Adipose tissue (tissue), 3 donors: ENCODE results near the gene GLOD4. TPM values are rescaled to one million over a fixed set of nuclear protein-coding genes. Genes with fewer than 3 reads are reported as not detected.

Experiments
- H3K27ac ChIP-seq: one replicate; pipeline ENCODE4 v1.5.1; 2013; ENCODE audit warnings: low read depth, low read length
- WGBS, 3 donors: extraction: QIAGEN DNeasy Blood & Tissue Kit; methylation state at CpG; one replicate each; pipeline ENCODE4 v1.1.7; 2013; 5-methylcytosine and 5-hydroxymethylcytosine counted together
- polyA plus RNA-seq, 3 donors: library from polyadenylated mRNA; stranded (reverse); fragments of 200-250 nt; gene quantifications; one replicate each; pipeline ENCODE4 v1.2.3, GENCODE V29; 2013
- donor health status: healthy with polysubstance abuse.
- donor health status: Bipolar disorder and iron deficiency.
- donor health status: healthy.

GLOD4 gene
- polyA plus RNA-seq, 3 donors = 22.4 to 33.0 (median 27.0) TPM

- no peak overlapping the region for H3K27ac ChIP-seq
- 85 to 96% (median 95%) methylated on average over 5 of the region's 5 CpGs for WGBS, 3 donors
These were observed 53.2 kb downstream of the GLOD4 start for GRCh38 chr17:728911-729310.

- no peak overlapping the region for H3K27ac ChIP-seq
- WGBS, 3 donors = 41 to 68% (median 68%) methylated on average over 20 of the region's 20 CpGs
These were observed 55.7 kb downstream of the GLOD4 start for GRCh38 chr17:726271-726919.

GRCh38 chr17:725746-726145, 56.3 kb downstream of the GLOD4 start:
- WGBS, 3 donors = 62 to 81% (median 77%) methylated on average over 11 to 12 of the region's 12 CpGs
- no peak overlapping the region for H3K27ac ChIP-seq

DNA sequence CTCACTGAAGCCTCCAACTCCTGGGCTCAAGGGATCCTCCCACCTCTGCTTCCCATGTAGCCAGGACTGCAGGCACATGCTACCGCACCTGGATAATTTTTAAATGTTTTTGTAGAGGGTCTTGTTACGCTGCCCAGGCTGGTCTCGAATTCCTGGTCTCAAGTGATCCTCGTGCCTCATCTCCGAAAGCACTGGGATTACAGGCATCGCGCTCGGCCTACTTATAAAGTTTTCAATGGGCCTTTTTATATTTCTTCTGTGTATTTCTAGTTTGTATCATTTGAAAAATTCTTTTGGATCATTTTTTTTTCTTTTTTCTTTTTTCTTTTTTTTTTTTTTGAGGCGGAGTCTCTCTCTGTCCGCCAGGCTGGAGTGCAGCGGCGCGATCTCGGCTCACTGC, 57.0 kb downstream of the GLOD4 start:
- 91 to 97% (median 93%) methylated on average over 14 of the region's 14 CpGs for WGBS, 3 donors
- no peak overlapping the region for H3K27ac ChIP-seq

- H3K27ac ChIP-seq = no peak overlapping the region
- WGBS, 3 donors = 68 to 87% (median 86%) methylated on average over 5 of the region's 5 CpGs
These were observed 60.5 kb downstream of the GLOD4 start for GRCh38 chr17:721540-721937.

GRCh38 chr17:720706-721539, 61.2 kb downstream of the GLOD4 start:
- no peak overlapping the region for H3K27ac ChIP-seq

GRCh38 chr17:718075-718474, 64.0 kb downstream of the GLOD4 start:
- 76 to 97% (median 94%) methylated on average over 5 of the region's 5 CpGs for WGBS, 3 donors
- no peak overlapping the region for H3K27ac ChIP-seq

More at GRCh38 chr17:720706-721539, 61.2 kb downstream of the GLOD4 start:
- WGBS, 3 donors = 77 to 88% (median 79%) methylated on average over 13 of the region's 13 CpGs

Other genes with a start within 250 kb of the GLOD4 start
- 1 to 10 TPM; 4.9 to 9.0 (median 5.7) TPM for gene VPS53, start 67.4 kb downstream of the GLOD4 start, polyA plus RNA-seq
- gene TLCD3A, start 49.7 kb downstream of the GLOD4 start, polyA plus RNA-seq = 10 to 100 TPM in 1 of 3 donors, 1 to 10 TPM in 2; 3.4 to 10.0 (median 3.8) TPM
- gene GEMIN4, start 30.0 kb downstream of the GLOD4 start, polyA plus RNA-seq = 10 to 100 TPM in 1 of 3 donors, 1 to 10 TPM in 2; 6.5 to 10.4 (median 6.6) TPM
- 10 to 100 TPM in 2 of 3 donors, 1 to 10 TPM in 1; 7.4 to 26.4 (median 17.0) TPM for gene MRM3, start 73 bp upstream of the GLOD4 start, polyA plus RNA-seq
- gene NXN, start 197.5 kb upstream of the GLOD4 start, polyA plus RNA-seq = 10 to 100 TPM; 14.9 to 23.9 (median 15.9) TPM
- gene TIMM22, start 214.8 kb upstream of the GLOD4 start, polyA plus RNA-seq = 1 to 10 TPM; 5.5 to 9.0 (median 8.0) TPM